IPS DF 6.9 (cell line): ENCODE results near the gene ZNF318.
"Not testable (repeated sequence)": the region's sequence is repeated elsewhere in the genome, so short reads cannot be mapped to it uniquely, and the experiment has no call there.

Experiments
- DNase-seq: peaks from one replicate; pipeline ENCODE4 v3.0.0-alpha.2; 2013; ENCODE audit warnings: low read depth, low spot score
- H3K27ac ChIP-seq: one replicate; pipeline ENCODE4 v1.5.1; 2013; ENCODE audit warnings: low read length, control low read depth
- H3K27me3 ChIP-seq: 2 replicates; pipeline ENCODE4 v1.6.1; 2013; ENCODE audit warnings: mild to moderate bottlenecking, low read length; ENCODE audit not compliant: control insufficient read depth, insufficient read depth
- H3K36me3 ChIP-seq: 2 replicates; pipeline ENCODE4 v1.6.1; 2013; ENCODE audit warnings: low read length; ENCODE audit not compliant: control insufficient read depth, insufficient read depth
- H3K4me1 ChIP-seq: 2 replicates; pipeline ENCODE4 v1.6.1; 2013; ENCODE audit warnings: low read length; ENCODE audit not compliant: control insufficient read depth, insufficient read depth
- H3K4me3 ChIP-seq: 2 replicates; pipeline ENCODE4 v1.5.1; 2013; ENCODE audit warnings: mild to moderate bottlenecking, low read length
- H3K9me3 ChIP-seq: 2 replicates; pipeline ENCODE4 v1.6.1; 2013; ENCODE audit warnings: low read length, inconsistent platforms; ENCODE audit not compliant: control insufficient read depth, insufficient read depth
- WGBS: extraction: QIAGEN DNeasy Blood & Tissue Kit; methylation state at CpG from one replicate; pipeline ENCODE4 v1.1.7; 2013; ENCODE audit warnings: mixed read lengths, missing lambda C conversion rate; ENCODE audit not compliant: insufficient read length, insufficient coverage; 5-methylcytosine and 5-hydroxymethylcytosine counted together

Gene ZNF318

GRCh38 chr6:43369174-43370002, at the start of gene ZNF318:
TSS of gene ZNF318 (minus strand) at chr6:43369647. CDS start at chr6:43369365, 282 bp downstream.
- no CpG with 5 or more reads among the region's 104 CpGs for WGBS
- peaks cover 2% of the 10 kb centered on the region for H3K4me1 ChIP-seq
- peaks cover 3% of the 10 kb centered on the region; the same call in 1 of the 2 replicates for H3K27me3 ChIP-seq
- H3K4me3 ChIP-seq, result peak within 1 kb of the TSS; percentile 66
- no peaks in the 10 kb centered on the region for H3K36me3 ChIP-seq
- peak; percentile 81 for DNase-seq
- no peak within 1 kb of the TSS for H3K27ac ChIP-seq
- H3K9me3 ChIP-seq, result no peaks in the 10 kb centered on the region

- no CpG with 5 or more reads among the region's 4 CpGs for WGBS
- no peaks in the 10 kb centered on the region for H3K27me3 ChIP-seq
- no peaks in the 10 kb centered on the region for H3K9me3 ChIP-seq
- no peak overlapping the region for H3K27ac ChIP-seq
- no peak for DNase-seq
- H3K36me3 ChIP-seq, result no peaks in the 10 kb centered on the region
- H3K4me1 ChIP-seq, result no peaks in the 10 kb centered on the region
- H3K4me3 ChIP-seq, result no peak overlapping the region
These were observed 47.5 kb upstream of the ZNF318 start for GRCh38 chr6:43416935-43417334.

- H3K27ac ChIP-seq, H3K4me3 ChIP-seq, H3K4me1 ChIP-seq, H3K9me3 ChIP-seq, H3K27me3 ChIP-seq, DNase-seq, H3K36me3 ChIP-seq: not testable (repeated sequence)
- no CpG with 5 or more reads among the region's 8 CpGs for WGBS
These were observed 45.8 kb upstream of the ZNF318 start for GRCh38 chr6:43415275-43415674.

GRCh38 chr6:43413002-43413401, 43.6 kb upstream of the ZNF318 start:
- Histone ChIP-seq H3K9me3 (no peaks in the 10 kb centered on the region), H3K27ac (no peak overlapping the region), H3K27me3 (no peaks in the 10 kb centered on the region), H3K4me3 (no peak overlapping the region), H3K36me3 (no peaks in the 10 kb centered on the region), H3K4me1 (no peaks in the 10 kb centered on the region)
- DNase-seq, result no peak
- WGBS, result no CpG with 5 or more reads among the region's 2 CpGs

GRCh38 chr6:43412541-43412940, 43.1 kb upstream of the ZNF318 start:
- Histone ChIP-seq H3K27ac (no peak overlapping the region), H3K9me3 (no peaks in the 10 kb centered on the region), H3K4me3 (no peak overlapping the region), H3K4me1 (no peaks in the 10 kb centered on the region), H3K36me3 (no peaks in the 10 kb centered on the region), H3K27me3 (no peaks in the 10 kb centered on the region)
- no CpG with 5 or more reads among the region's 5 CpGs for WGBS
- no peak for DNase-seq

GRCh38 chr6:43410776-43411175, 41.3 kb upstream of the ZNF318 start:
- H3K4me3 ChIP-seq, H3K27me3 ChIP-seq, DNase-seq, H3K36me3 ChIP-seq, H3K4me1 ChIP-seq, H3K27ac ChIP-seq, H3K9me3 ChIP-seq: not testable (repeated sequence)
- WGBS, result no CpG with 5 or more reads among the region's 1 CpG

GRCh38 chr6:43408259-43408658, 38.8 kb upstream of the ZNF318 start:
- Histone ChIP-seq H3K9me3 (no peaks in the 10 kb centered on the region), H3K27me3 (no peaks in the 10 kb centered on the region), H3K4me3 (no peak overlapping the region), H3K36me3 (no peaks in the 10 kb centered on the region), H3K4me1 (no peaks in the 10 kb centered on the region), H3K27ac (no peak overlapping the region)
- WGBS, result no CpG with 5 or more reads among the region's 4 CpGs
- no peak for DNase-seq

- WGBS, result no CpG with 5 or more reads among the region's 1 CpG
- Histone ChIP-seq H3K36me3 (no peaks in the 10 kb centered on the region), H3K4me1 (no peaks in the 10 kb centered on the region), H3K9me3 (no peaks in the 10 kb centered on the region), H3K27me3 (no peaks in the 10 kb centered on the region), H3K27ac (no peak overlapping the region), H3K4me3 (no peak overlapping the region)
- DNase-seq, result no peak
These were observed 37.8 kb upstream of the ZNF318 start for GRCh38 chr6:43407296-43407695.

- Histone ChIP-seq H3K27ac (no peak overlapping the region), H3K27me3 (no peaks in the 10 kb centered on the region)
- WGBS, result no CpG with 5 or more reads among the region's 3 CpGs
These were observed 35.9 kb upstream of the ZNF318 start for GRCh38 chr6:43405354-43405753.

GRCh38 chr6:43402820-43403219, 33.4 kb upstream of the ZNF318 start:
- no CpG with 5 or more reads among the region's 1 CpG for WGBS
- DNase-seq, result no peak
- H3K27ac ChIP-seq, result no peak overlapping the region

More at GRCh38 chr6:43405354-43405753, 35.9 kb upstream of the ZNF318 start:
- Histone ChIP-seq H3K36me3 (no peaks in the 10 kb centered on the region), H3K9me3 (no peaks in the 10 kb centered on the region), H3K4me3 (no peak overlapping the region), H3K4me1 (peaks cover 2% of the 10 kb centered on the region; the same call in 1 of the 2 replicates)
- no peak for DNase-seq

GRCh38 chr6:43401730-43402129, 32.3 kb upstream of the ZNF318 start:
- H3K4me1 ChIP-seq, result peaks cover 2% of the 10 kb centered on the region; the same call in 1 of the 2 replicates
- H3K36me3 ChIP-seq, result no peaks in the 10 kb centered on the region
- no peaks in the 10 kb centered on the region for H3K9me3 ChIP-seq
- no peaks in the 10 kb centered on the region for H3K27me3 ChIP-seq
- WGBS, result no CpG with 5 or more reads among the region's 3 CpGs
- DNase-seq, result no peak
- no peak overlapping the region for H3K4me3 ChIP-seq
- H3K27ac ChIP-seq, result no peak overlapping the region

More at GRCh38 chr6:43402820-43403219, 33.4 kb upstream of the ZNF318 start:
- Histone ChIP-seq H3K4me1 (peaks cover 2% of the 10 kb centered on the region; the same call in 1 of the 2 replicates), H3K27me3 (no peaks in the 10 kb centered on the region), H3K9me3 (no peaks in the 10 kb centered on the region), H3K36me3 (no peaks in the 10 kb centered on the region), H3K4me3 (no peak overlapping the region)
